Transverse colon (tissue), 4 donors: ENCODE measurements around the gene CFAP299.

ENCODE experiments used
- EP300 ChIP-seq: sonication (generic); formaldehyde crosslinking; IDR thresholded peaks from one replicate; pipeline ENCODE4 v1.6.1; 2017; ENCODE audit warnings: antibody characterized with exemption, low read depth
- POLR2A ChIP-seq: fragments of 450-650 bp; IDR thresholded peaks from one replicate; pipeline ENCODE4 v1.6.1; 2016; ENCODE audit warnings: antibody characterized with exemption, mild to moderate bottlenecking, moderate library complexity
- POLR2AphosphoS5 ChIP-seq, 3 donors: sonication (generic); formaldehyde crosslinking; IDR thresholded peaks; one replicate each; pipeline ENCODE4 v1.6.1; 2016; ENCODE audit warnings: antibody characterized with exemption in 3 of 3
- TF ChIP-seq, protein P1 (sequence below), 5 experiments: fragments of 200-600 bp in 3 of 5; fragments of 450-650 bp in 2 of 5; sonication (generic) in 3 of 5; IDR thresholded peaks; 1 replicate in 2 of 5; 2 replicates in 3 of 5; pipeline ENCODE4 v1.5.1; 2016 to 2017; ENCODE audit warnings: antibody characterized with exemption in 5 of 5, inconsistent platforms in 3 of 5, mild to moderate bottlenecking in 2 of 5, moderate library complexity in 1 of 5

- TF ChIP-seq, protein P1, sequence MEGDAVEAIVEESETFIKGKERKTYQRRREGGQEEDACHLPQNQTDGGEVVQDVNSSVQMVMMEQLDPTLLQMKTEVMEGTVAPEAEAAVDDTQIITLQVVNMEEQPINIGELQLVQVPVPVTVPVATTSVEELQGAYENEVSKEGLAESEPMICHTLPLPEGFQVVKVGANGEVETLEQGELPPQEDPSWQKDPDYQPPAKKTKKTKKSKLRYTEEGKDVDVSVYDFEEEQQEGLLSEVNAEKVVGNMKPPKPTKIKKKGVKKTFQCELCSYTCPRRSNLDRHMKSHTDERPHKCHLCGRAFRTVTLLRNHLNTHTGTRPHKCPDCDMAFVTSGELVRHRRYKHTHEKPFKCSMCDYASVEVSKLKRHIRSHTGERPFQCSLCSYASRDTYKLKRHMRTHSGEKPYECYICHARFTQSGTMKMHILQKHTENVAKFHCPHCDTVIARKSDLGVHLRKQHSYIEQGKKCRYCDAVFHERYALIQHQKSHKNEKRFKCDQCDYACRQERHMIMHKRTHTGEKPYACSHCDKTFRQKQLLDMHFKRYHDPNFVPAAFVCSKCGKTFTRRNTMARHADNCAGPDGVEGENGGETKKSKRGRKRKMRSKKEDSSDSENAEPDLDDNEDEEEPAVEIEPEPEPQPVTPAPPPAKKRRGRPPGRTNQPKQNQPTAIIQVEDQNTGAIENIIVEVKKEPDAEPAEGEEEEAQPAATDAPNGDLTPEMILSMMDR (IDR thresholded peaks at IDR 0.05), result no peak
- TF ChIP-seq EP300 (no peak), POLR2A (no peak), POLR2AphosphoS5 (IDR thresholded peaks at IDR 0.05) (no peak)
Measured at GRCh38 chr4:80918004-80918403, 582.5 kb downstream of the CFAP299 start.
